ENCODE data around the gene ASS1.

Gene ASS1

DNA sequence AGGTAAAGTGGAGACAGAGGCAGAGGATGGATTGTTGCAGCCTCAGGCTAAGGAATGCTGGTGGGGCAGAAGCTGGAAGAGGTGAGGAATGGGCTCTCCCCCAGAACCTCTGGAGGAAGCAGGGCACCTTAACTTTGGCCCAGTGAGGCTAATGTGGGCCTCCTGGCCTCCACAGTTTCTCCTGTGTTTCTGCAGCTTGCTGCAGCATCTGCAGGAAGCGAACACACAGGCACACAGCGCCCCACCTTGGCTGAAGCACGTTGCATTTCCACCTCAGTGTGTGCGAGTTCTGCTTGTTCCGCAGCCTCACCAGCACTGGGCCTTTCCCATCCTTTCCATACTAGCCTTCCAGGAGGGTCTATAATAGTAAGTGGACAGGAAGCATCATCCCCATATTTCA, 27.2 kb upstream of the ASS1 start:
- no peaks in the 10 kb centered on the region for H3K36me3 ChIP-seq (ENCODE audit: low read depth)
- H3K27ac ChIP-seq (ENCODE audit: poor library complexity, severe bottlenecking) = no peak overlapping the region
- H3K27me3 ChIP-seq (ENCODE audit: insufficient read depth, poor library complexity, severe bottlenecking) = no peaks in the 10 kb centered on the region
- TF ChIP-seq, protein P1, sequence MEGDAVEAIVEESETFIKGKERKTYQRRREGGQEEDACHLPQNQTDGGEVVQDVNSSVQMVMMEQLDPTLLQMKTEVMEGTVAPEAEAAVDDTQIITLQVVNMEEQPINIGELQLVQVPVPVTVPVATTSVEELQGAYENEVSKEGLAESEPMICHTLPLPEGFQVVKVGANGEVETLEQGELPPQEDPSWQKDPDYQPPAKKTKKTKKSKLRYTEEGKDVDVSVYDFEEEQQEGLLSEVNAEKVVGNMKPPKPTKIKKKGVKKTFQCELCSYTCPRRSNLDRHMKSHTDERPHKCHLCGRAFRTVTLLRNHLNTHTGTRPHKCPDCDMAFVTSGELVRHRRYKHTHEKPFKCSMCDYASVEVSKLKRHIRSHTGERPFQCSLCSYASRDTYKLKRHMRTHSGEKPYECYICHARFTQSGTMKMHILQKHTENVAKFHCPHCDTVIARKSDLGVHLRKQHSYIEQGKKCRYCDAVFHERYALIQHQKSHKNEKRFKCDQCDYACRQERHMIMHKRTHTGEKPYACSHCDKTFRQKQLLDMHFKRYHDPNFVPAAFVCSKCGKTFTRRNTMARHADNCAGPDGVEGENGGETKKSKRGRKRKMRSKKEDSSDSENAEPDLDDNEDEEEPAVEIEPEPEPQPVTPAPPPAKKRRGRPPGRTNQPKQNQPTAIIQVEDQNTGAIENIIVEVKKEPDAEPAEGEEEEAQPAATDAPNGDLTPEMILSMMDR (IDR thresholded peaks at IDR 0.05; ENCODE audit: poor library complexity, severe bottlenecking) = no peak
- no peaks in the 10 kb centered on the region for H3K4me1 ChIP-seq (ENCODE audit: insufficient read depth, poor library complexity, severe bottlenecking)
- ATAC-seq (ENCODE audit: low read depth) (no peak), DNase-seq (ENCODE audit: low spot score) (no peak)
- no peak overlapping the region for H3K4me3 ChIP-seq (ENCODE audit: severe bottlenecking)
- H3K9me3 ChIP-seq (ENCODE audit: severe bottlenecking) = no peaks in the 10 kb centered on the region

DNA sequence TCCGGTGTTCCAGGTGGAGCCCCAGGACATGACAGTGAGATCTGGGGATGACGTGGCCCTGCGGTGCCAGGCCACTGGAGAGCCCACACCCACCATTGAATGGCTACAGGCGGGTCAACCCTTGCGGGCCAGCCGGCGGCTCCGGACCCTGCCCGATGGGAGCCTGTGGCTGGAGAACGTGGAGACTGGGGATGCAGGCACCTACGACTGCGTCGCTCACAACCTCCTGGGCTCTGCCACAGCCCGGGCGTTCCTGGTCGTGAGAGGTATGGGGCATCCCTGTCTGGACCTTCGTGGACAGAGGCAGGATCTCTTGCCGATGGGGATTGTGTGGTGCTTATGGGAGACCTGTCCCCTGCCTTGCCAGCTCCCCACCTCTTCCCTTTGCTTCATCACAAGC, 26.0 kb upstream of the ASS1 start:
- no peak for DNase-seq (ENCODE audit: low spot score)
- TF ChIP-seq, protein P1 (IDR thresholded peaks at IDR 0.05; ENCODE audit: poor library complexity, severe bottlenecking) = no peak
- no peak for ATAC-seq (ENCODE audit: low read depth)
- Histone ChIP-seq H3K27ac (ENCODE audit: poor library complexity, severe bottlenecking) (no peak overlapping the region), H3K4me1 (ENCODE audit: insufficient read depth, poor library complexity, severe bottlenecking) (no peaks in the 10 kb centered on the region), H3K27me3 (ENCODE audit: insufficient read depth, poor library complexity, severe bottlenecking) (no peaks in the 10 kb centered on the region), H3K9me3 (ENCODE audit: severe bottlenecking) (no peaks in the 10 kb centered on the region), H3K4me3 (ENCODE audit: severe bottlenecking) (no peak overlapping the region), H3K36me3 (ENCODE audit: low read depth) (no peaks in the 10 kb centered on the region)

DNA sequence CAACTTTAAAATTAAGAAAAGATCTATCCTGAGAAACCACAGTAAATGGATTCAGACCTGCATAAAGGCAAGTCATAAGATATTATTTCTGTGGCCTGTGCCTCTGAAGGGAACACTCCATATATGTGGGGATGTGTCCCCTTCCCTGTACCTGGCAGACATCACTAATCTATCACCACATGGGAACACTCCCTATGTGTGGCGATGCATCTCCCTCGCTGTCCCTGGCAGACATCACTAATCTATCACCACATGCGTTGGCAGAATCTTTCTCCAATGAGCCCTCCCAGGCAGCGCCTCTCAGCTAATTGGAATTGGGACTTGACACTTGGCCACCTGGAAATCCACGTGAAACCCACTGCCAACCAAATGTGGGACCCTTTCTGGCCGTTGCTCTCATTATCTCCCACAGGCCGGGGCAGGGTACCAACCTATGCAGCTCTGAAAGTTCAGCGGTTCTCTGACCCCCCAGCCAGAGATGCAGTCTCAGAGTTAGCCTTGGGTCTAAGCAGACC, 25.2 kb upstream of the ASS1 start:
- no peaks in the 10 kb centered on the region for H3K4me1 ChIP-seq (ENCODE audit: insufficient read depth, poor library complexity, severe bottlenecking)
- TF ChIP-seq, protein P1 (IDR thresholded peaks at IDR 0.05; ENCODE audit: poor library complexity, severe bottlenecking) = no peak
- no peak for ATAC-seq (ENCODE audit: low read depth)

DNA sequence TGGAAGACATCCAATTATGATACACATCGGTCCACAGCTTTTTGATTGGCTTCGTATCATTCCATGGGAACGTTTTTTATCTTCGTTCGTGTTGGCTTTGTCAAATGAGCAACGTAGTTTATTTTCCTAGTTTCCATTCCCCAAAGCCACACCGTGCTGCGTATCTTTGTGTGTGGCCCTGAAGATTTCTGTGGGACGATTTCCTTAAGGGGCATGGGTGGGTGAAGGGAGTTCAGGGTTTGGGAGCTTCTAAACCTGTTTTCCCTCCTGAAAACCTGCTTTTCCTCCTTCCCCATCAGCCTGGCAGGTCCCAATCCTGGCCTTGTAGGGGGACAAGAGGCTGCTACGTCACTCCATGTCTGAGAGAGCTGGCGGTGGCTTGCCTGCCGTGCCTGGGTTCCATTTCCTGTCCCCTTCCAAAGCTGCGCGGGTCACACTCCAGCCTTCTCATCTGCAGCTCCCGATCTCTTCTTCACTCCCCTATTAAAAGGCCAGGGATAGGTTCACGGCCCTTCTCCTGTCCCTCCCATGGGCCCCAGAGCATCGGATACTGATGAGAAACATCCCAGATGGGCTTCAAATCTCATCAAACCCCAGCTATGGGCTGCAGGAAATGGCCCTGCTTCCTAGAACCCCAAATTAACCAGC, 23.5 kb upstream of the ASS1 start:
- Histone ChIP-seq H3K4me1 (ENCODE audit: insufficient read depth, poor library complexity, severe bottlenecking) (peaks cover 4% of the 10 kb centered on the region), H3K27ac (ENCODE audit: poor library complexity, severe bottlenecking) (no peak overlapping the region), H3K9me3 (ENCODE audit: severe bottlenecking) (no peaks in the 10 kb centered on the region), H3K36me3 (ENCODE audit: low read depth) (no peaks in the 10 kb centered on the region), H3K4me3 (ENCODE audit: severe bottlenecking) (no peak overlapping the region), H3K27me3 (ENCODE audit: insufficient read depth, poor library complexity, severe bottlenecking) (no peaks in the 10 kb centered on the region)
- no peak for DNase-seq (ENCODE audit: low spot score)
- TF ChIP-seq, protein P1 (IDR thresholded peaks at IDR 0.05; ENCODE audit: poor library complexity, severe bottlenecking) = no peak
- ATAC-seq (ENCODE audit: low read depth) = no peak

More for the DNA sequence above, 25.2 kb upstream of the ASS1 start:
- no peak for DNase-seq (ENCODE audit: low spot score)
- no peak overlapping the region for H3K4me3 ChIP-seq (ENCODE audit: severe bottlenecking)
- H3K27ac ChIP-seq (ENCODE audit: poor library complexity, severe bottlenecking) = no peak overlapping the region
- H3K9me3 ChIP-seq (ENCODE audit: severe bottlenecking) = no peaks in the 10 kb centered on the region
- no peaks in the 10 kb centered on the region for H3K36me3 ChIP-seq (ENCODE audit: low read depth)
- no peaks in the 10 kb centered on the region for H3K27me3 ChIP-seq (ENCODE audit: insufficient read depth, poor library complexity, severe bottlenecking)

DNA sequence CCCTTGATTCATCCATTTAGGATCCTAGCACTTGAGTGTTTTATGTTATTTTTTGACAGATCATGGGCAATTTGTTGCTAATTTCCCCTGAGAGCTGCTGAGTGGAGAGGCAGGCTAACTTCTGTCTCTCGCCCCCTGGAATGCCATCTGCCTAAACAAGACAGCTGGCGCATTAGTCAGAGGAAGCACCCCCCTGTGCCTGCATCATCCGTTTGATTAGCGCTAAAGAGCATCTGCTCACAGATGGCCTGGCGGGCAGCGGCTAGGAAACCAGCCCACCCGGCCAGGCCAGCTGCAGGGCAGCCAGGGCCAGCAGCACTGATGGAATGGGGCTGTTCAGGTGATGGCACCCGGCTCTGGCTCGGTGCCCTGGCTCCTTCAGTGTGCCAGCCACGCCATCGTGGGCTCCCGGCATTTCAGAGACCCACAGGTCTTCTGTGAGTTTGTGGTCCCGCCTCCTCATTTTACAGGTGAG, 22.9 kb upstream of the ASS1 start:
- Histone ChIP-seq H3K4me3 (ENCODE audit: severe bottlenecking) (no peak overlapping the region), H3K27ac (ENCODE audit: poor library complexity, severe bottlenecking) (no peak overlapping the region), H3K4me1 (ENCODE audit: insufficient read depth, poor library complexity, severe bottlenecking) (peaks cover 9% of the 10 kb centered on the region), H3K9me3 (ENCODE audit: severe bottlenecking) (no peaks in the 10 kb centered on the region), H3K27me3 (ENCODE audit: insufficient read depth, poor library complexity, severe bottlenecking) (no peaks in the 10 kb centered on the region), H3K36me3 (ENCODE audit: low read depth) (no peaks in the 10 kb centered on the region)
- ATAC-seq (ENCODE audit: low read depth) = peak; percentile 47; the same call in 1 of the 3 replicates
- DNase-seq (ENCODE audit: low spot score) = no peak
- TF ChIP-seq, protein P1 (IDR thresholded peaks at IDR 0.05; ENCODE audit: poor library complexity, severe bottlenecking) = no peak

Data from RWPE2 (cell line).